Keratinocyte (primary cell): ENCODE measurements around the gene ARHGAP9. TPM values are rescaled to one million over a fixed set of nuclear protein-coding genes. Genes with fewer than 3 reads are reported as not detected.

Experiments
- DNase-seq: peaks from one replicate; pipeline ENCODE4 v3.0.0-alpha.2; 2011; ENCODE audit warnings: low read depth, missing footprints, low spot score
- FAIRE-seq: peaks from 2 replicates; lab custom pipeline; 2011; peaks lifted over from hg19 to GRCh38; lab: Jason Lieb, UNC
- H2AFZ ChIP-seq: 2 replicates; pipeline ENCODE4 v1.6.0; 2012; ENCODE audit warnings: low read length, control low read depth, inconsistent platforms; ENCODE audit not compliant: control insufficient read depth
- H3K27ac ChIP-seq: 2 replicates; pipeline ENCODE4 v1.5.1; 2011; ENCODE audit warnings: low read length; ENCODE audit not compliant: control insufficient read depth, insufficient read depth
- H3K27me3 ChIP-seq: 3 replicates; pipeline ENCODE4 v1.6.0; 2011; ENCODE audit warnings: low read length; ENCODE audit not compliant: control insufficient read depth, insufficient read depth; ENCODE audit errors: extremely low read depth
- H3K36me3 ChIP-seq, 2 experiments: 2 replicates in 1 of 2; 3 replicates in 1 of 2; pipeline ENCODE4 v1.5.1; 2011; ENCODE audit warnings: low read length in 2 of 2, mild to moderate bottlenecking in 1 of 2; ENCODE audit not compliant: control insufficient read depth in 2 of 2, insufficient read depth in 2 of 2; ENCODE audit errors: extremely low read depth in 1 of 2
- H3K4me1 ChIP-seq: 3 replicates; pipeline ENCODE4 v1.5.1; 2011; ENCODE audit warnings: low read length; ENCODE audit not compliant: control insufficient read depth, insufficient read depth; ENCODE audit errors: extremely low read depth
- H3K4me2 ChIP-seq: 3 replicates; pipeline ENCODE4 v1.6.0; 2011; ENCODE audit warnings: low read depth, low read length; ENCODE audit not compliant: control insufficient read depth, insufficient read depth; ENCODE audit errors: extremely low read depth
- H3K4me3 ChIP-seq, 3 experiments: fragments of 200-600 bp in 1 of 3; sonication (generic) in 1 of 3; 2 replicates in 2 of 3; 3 replicates in 1 of 3; pipeline ENCODE4 v1.5.1; 2011 to 2016; ENCODE audit warnings: low read length in 3 of 3, mild to moderate bottlenecking in 3 of 3, control low read depth in 2 of 3, inconsistent platforms in 1 of 3, low read depth in 1 of 3, mixed read lengths in 1 of 3, mixed run types in 1 of 3, moderate library complexity in 1 of 3; ENCODE audit not compliant: control insufficient read depth in 2 of 3, insufficient read depth in 2 of 3; ENCODE audit errors: extremely low read depth in 1 of 3
- H3K79me2 ChIP-seq: 2 replicates; pipeline ENCODE4 v1.6.0; 2012; ENCODE audit warnings: low read length; ENCODE audit not compliant: control insufficient read depth, insufficient read depth
- H3K9ac ChIP-seq: 3 replicates; pipeline ENCODE4 v1.6.0; 2011; ENCODE audit warnings: low read length; ENCODE audit not compliant: control insufficient read depth, insufficient read depth; ENCODE audit errors: extremely low read depth
- H3K9me1 ChIP-seq: 3 replicates; pipeline ENCODE4 v1.6.0; 2011; ENCODE audit warnings: low read length; ENCODE audit not compliant: control insufficient read depth, insufficient read depth; ENCODE audit errors: extremely low read depth
- H3K9me3 ChIP-seq: 2 replicates; pipeline ENCODE4 v1.5.1; 2012; ENCODE audit warnings: low read depth, low read length; ENCODE audit not compliant: control insufficient read depth
- H4K20me1 ChIP-seq: 3 replicates; pipeline ENCODE4 v1.6.0; 2011; ENCODE audit warnings: low read length; ENCODE audit not compliant: control insufficient read depth, insufficient read depth; ENCODE audit errors: extremely low read depth
- CTCF ChIP-seq, 3 experiments: IDR thresholded peaks in 1 of 3; conservative IDR thresholded peaks in 1 of 3; optimal IDR thresholded peaks in 1 of 3; 2 replicates in 2 of 3; 3 replicates in 1 of 3; pipeline versions ENCODE3 to v1.5.1; 2011; ENCODE audit warnings: low read length in 3 of 3, mild to moderate bottlenecking in 3 of 3, moderate library complexity in 2 of 3, control low read depth in 1 of 3, inconsistent platforms in 1 of 3; ENCODE audit not compliant: insufficient read depth in 2 of 3; ENCODE audit errors: extremely low read depth in 1 of 3
- EZH2 ChIP-seq: IDR thresholded peaks from one replicate; pipeline ENCODE4 v1.6.1; 2012; ENCODE audit warnings: inconsistent platforms, mild to moderate bottlenecking, low read length, moderate library complexity
- dilution Hi-C: fragments of 300-500 bp; cut with MboI; formaldehyde crosslinking; loops from one replicate; pipeline ENCODE4 v1.7.0; 2020; ENCODE audit warnings: low sequenced_read_pairs; ENCODE audit not compliant: extremely low pct_ligation_motif_present
- polyA plus RNA-seq, 5 experiments: library from polyadenylated mRNA; depleted of rRNA in 3 of 5; stranded (reverse) in 3 of 5; stranded (forward) in 1 of 5; unstranded in 1 of 5; fragments of >200 nt; gene quantifications; 1 replicate in 1 of 5; 2 replicates in 3 of 5; 3 replicates in 1 of 5; pipeline versions ENCODE4 v1.2.1 to v1.2.3, GENCODE V29; 2011 to 2012; ENCODE audit warnings: missing spikeins in 2 of 5, low read depth in 1 of 5, low replicate concordance in 1 of 5

Gene ARHGAP9
- polyA plus RNA-seq, 1 donor (not counting 4 experiments of a cell fraction or from before 2014, with no cell fraction given): not detected

GRCh38 chr12:57474862-57475261, 4.8 kb downstream of the ARHGAP9 start:
- H3K79me2 ChIP-seq: no peaks in the 10 kb centered on the region
- H2AFZ ChIP-seq: no peak overlapping the region
- H3K9ac ChIP-seq: no peak overlapping the region
- H3K4me1 ChIP-seq: peaks cover 3% of the 10 kb centered on the region
- no peaks in the 10 kb centered on the region for H4K20me1 ChIP-seq
- H3K4me3 ChIP-seq: no peak overlapping the region
- no peak overlapping the region for H3K4me2 ChIP-seq
- TF ChIP-seq EZH2 (peak; percentile 67), CTCF (optimal IDR thresholded peaks at IDR 0.05 in 1 of 3, IDR thresholded peaks at IDR 0.05 in 1 of 3, conservative IDR thresholded peaks at IDR 0.05 in 1 of 3; ENCODE audit: extremely low read depth in 1 of 3, insufficient read depth in 2 of 3, low read length in 3 of 3) (no peak)
- dilution Hi-C loops: no loop called here
- H3K27me3 ChIP-seq: peaks cover 90% of the 10 kb centered on the region
- H3K36me3 ChIP-seq: no peaks in the 10 kb centered on the region
- H3K9me3 ChIP-seq: no peaks in the 10 kb centered on the region
- H3K27ac ChIP-seq: no peak overlapping the region
- no peaks in the 10 kb centered on the region for H3K9me1 ChIP-seq
- DNase-seq: no peak
- no peak for FAIRE-seq

- Histone ChIP-seq H3K4me1 (peaks cover 3% of the 10 kb centered on the region), H3K9ac (no peak overlapping the region), H3K79me2 (no peaks in the 10 kb centered on the region), H3K4me3 (no peak overlapping the region), H4K20me1 (no peaks in the 10 kb centered on the region), H3K9me1 (no peaks in the 10 kb centered on the region), H3K27me3 (peaks cover 91% of the 10 kb centered on the region), H3K9me3 (no peaks in the 10 kb centered on the region), H3K36me3 (no peaks in the 10 kb centered on the region), H3K4me2 (no peak overlapping the region), H2AFZ (no peak overlapping the region), H3K27ac (no peak overlapping the region)
- dilution Hi-C loops: no loop called here
- no peak for FAIRE-seq
- TF ChIP-seq CTCF (optimal IDR thresholded peaks at IDR 0.05 in 1 of 3, IDR thresholded peaks at IDR 0.05 in 1 of 3, conservative IDR thresholded peaks at IDR 0.05 in 1 of 3; ENCODE audit: extremely low read depth in 1 of 3, insufficient read depth in 2 of 3, low read length in 3 of 3): no peak
- no peak for TF ChIP-seq EZH2
- no peak for DNase-seq
Observed at GRCh38 chr12:57474430-57474829, 5.2 kb downstream of the ARHGAP9 start.
